T-helper 1 cell treated with Interleukin-12 subunit alpha and Interleukin-12 subunit beta and Interleukin-4 antibody, amounts not matched to agents 30 μg/mL and 1 μg/mL, for 36 hours (primary cell): ENCODE data around the gene NFIA.

ENCODE experiments used
- H3K27ac Mint-ChIP-seq: one replicate; pipeline ENCODE4 v1.8.0; 2021; ENCODE audit warnings: mild to moderate bottlenecking, mixed read lengths
- H3K27me3 Mint-ChIP-seq: one replicate; pipeline ENCODE4 v1.8.0; 2021; ENCODE audit warnings: low read depth, mixed read lengths
- H3K36me3 Mint-ChIP-seq: one replicate; pipeline ENCODE4 v1.8.0; 2021; ENCODE audit warnings: low read depth, mixed read lengths
- H3K4me1 Mint-ChIP-seq: one replicate; pipeline ENCODE4 v1.8.0; 2021; ENCODE audit warnings: low read depth, mixed read lengths
- H3K4me3 Mint-ChIP-seq: one replicate; pipeline ENCODE4 v1.8.0; 2021; ENCODE audit warnings: mild to moderate bottlenecking, moderate library complexity, mixed read lengths
- H3K9me3 Mint-ChIP-seq: one replicate; pipeline ENCODE4 v1.8.0; 2021; ENCODE audit warnings: mixed read lengths

The NFIA gene

GRCh38 chr1:61082311-61083012 lies at the start of gene NFIA:
NFIA (plus strand) TSS chr1:61082561.
- Mint-ChIP-seq H3K9me3 (no peaks in the 10 kb centered on the region), H3K4me3 (peak within 1 kb of the TSS; percentile 89), H3K4me1 (peaks cover 30% of the 10 kb centered on the region), H3K36me3 (peaks cover 5% of the 10 kb centered on the region), H3K27me3 (peaks cover 85% of the 10 kb centered on the region), H3K27ac (no peak within 1 kb of the TSS)

GRCh38 chr1:61035880-61036279 lies 46.5 kb upstream of the NFIA start:
- no peaks in the 10 kb centered on the region for H3K4me1 Mint-ChIP-seq
- no peaks in the 10 kb centered on the region for H3K9me3 Mint-ChIP-seq
- H3K27me3 Mint-ChIP-seq, result peaks cover 22% of the 10 kb centered on the region
- H3K27ac Mint-ChIP-seq, result no peak overlapping the region
- H3K36me3 Mint-ChIP-seq, result no peaks in the 10 kb centered on the region
- no peak overlapping the region for H3K4me3 Mint-ChIP-seq

GRCh38 chr1:61042466-61043009 lies 39.8 kb upstream of the NFIA start:
- H3K9me3 Mint-ChIP-seq, result no peaks in the 10 kb centered on the region
- H3K4me3 Mint-ChIP-seq, result no peak overlapping the region
- H3K27ac Mint-ChIP-seq, result no peak overlapping the region
- H3K36me3 Mint-ChIP-seq, result peaks cover 2% of the 10 kb centered on the region
- no peaks in the 10 kb centered on the region for H3K4me1 Mint-ChIP-seq
- H3K27me3 Mint-ChIP-seq, result peaks cover 69% of the 10 kb centered on the region

GRCh38 chr1:61043010-61043820 lies 39.1 kb upstream of the NFIA start:
- no peak overlapping the region for H3K4me3 Mint-ChIP-seq
- no peaks in the 10 kb centered on the region for H3K9me3 Mint-ChIP-seq
- H3K27ac Mint-ChIP-seq, result no peak overlapping the region
- peaks cover 2% of the 10 kb centered on the region for H3K36me3 Mint-ChIP-seq
- peaks cover 65% of the 10 kb centered on the region for H3K27me3 Mint-ChIP-seq
- H3K4me1 Mint-ChIP-seq, result no peaks in the 10 kb centered on the region

GRCh38 chr1:61046434-61046833 lies 35.9 kb upstream of the NFIA start:
- H3K4me3 Mint-ChIP-seq, result no peak overlapping the region
- peaks cover 2% of the 10 kb centered on the region for H3K36me3 Mint-ChIP-seq
- H3K9me3 Mint-ChIP-seq, result no peaks in the 10 kb centered on the region
- no peak overlapping the region for H3K27ac Mint-ChIP-seq
- peaks cover 55% of the 10 kb centered on the region for H3K27me3 Mint-ChIP-seq
- peaks cover 2% of the 10 kb centered on the region for H3K4me1 Mint-ChIP-seq

GRCh38 chr1:61047061-61047460 lies 35.3 kb upstream of the NFIA start:
- no peak overlapping the region for H3K27ac Mint-ChIP-seq
- H3K27me3 Mint-ChIP-seq, result peaks cover 58% of the 10 kb centered on the region
- H3K4me1 Mint-ChIP-seq, result peaks cover 4% of the 10 kb centered on the region
- peaks cover 2% of the 10 kb centered on the region for H3K36me3 Mint-ChIP-seq
- H3K4me3 Mint-ChIP-seq, result no peak overlapping the region
- H3K9me3 Mint-ChIP-seq, result no peaks in the 10 kb centered on the region

GRCh38 chr1:61049850-61050540 lies 32.4 kb upstream of the NFIA start:
- H3K27me3 Mint-ChIP-seq, result peaks cover 59% of the 10 kb centered on the region

GRCh38 chr1:61050541-61051442 lies 31.6 kb upstream of the NFIA start:
- Mint-ChIP-seq H3K27ac (no peak overlapping the region), H3K4me1 (peaks cover 19% of the 10 kb centered on the region), H3K36me3 (no peaks in the 10 kb centered on the region), H3K27me3 (peaks cover 63% of the 10 kb centered on the region), H3K4me3 (peak overlapping the region; percentile 78), H3K9me3 (no peaks in the 10 kb centered on the region)

More at GRCh38 chr1:61049850-61050540, 32.4 kb upstream of the NFIA start:
- H3K4me3 Mint-ChIP-seq, result peak overlapping the region; percentile 78
- H3K36me3 Mint-ChIP-seq, result no peaks in the 10 kb centered on the region
- no peak overlapping the region for H3K27ac Mint-ChIP-seq
- H3K4me1 Mint-ChIP-seq, result peaks cover 19% of the 10 kb centered on the region
- no peaks in the 10 kb centered on the region for H3K9me3 Mint-ChIP-seq

- Mint-ChIP-seq H3K9me3 (no peaks in the 10 kb centered on the region), H3K4me3 (peak overlapping the region; percentile 61), H3K36me3 (no peaks in the 10 kb centered on the region), H3K4me1 (peaks cover 19% of the 10 kb centered on the region), H3K27me3 (peaks cover 63% of the 10 kb centered on the region), H3K27ac (no peak overlapping the region)
Observed at GRCh38 chr1:61051443-61051718, 31.0 kb upstream of the NFIA start.

GRCh38 chr1:61051719-61052394 lies 30.5 kb upstream of the NFIA start:
- H3K27ac Mint-ChIP-seq, result no peak overlapping the region
- H3K36me3 Mint-ChIP-seq, result no peaks in the 10 kb centered on the region
- H3K4me1 Mint-ChIP-seq, result peaks cover 24% of the 10 kb centered on the region
- H3K27me3 Mint-ChIP-seq, result peaks cover 63% of the 10 kb centered on the region
- H3K4me3 Mint-ChIP-seq, result no peak overlapping the region
- H3K9me3 Mint-ChIP-seq, result no peaks in the 10 kb centered on the region

GRCh38 chr1:61052395-61053225 lies 29.8 kb upstream of the NFIA start:
- peaks cover 29% of the 10 kb centered on the region for H3K4me1 Mint-ChIP-seq
- H3K9me3 Mint-ChIP-seq, result no peaks in the 10 kb centered on the region
- H3K36me3 Mint-ChIP-seq, result no peaks in the 10 kb centered on the region
- peak overlapping the region; percentile 84 for H3K4me3 Mint-ChIP-seq
- H3K27ac Mint-ChIP-seq, result peak overlapping the region; percentile 41
- peaks cover 64% of the 10 kb centered on the region for H3K27me3 Mint-ChIP-seq

- peak overlapping the region; percentile 41 for H3K27ac Mint-ChIP-seq
- peaks cover 31% of the 10 kb centered on the region for H3K4me1 Mint-ChIP-seq
- peaks cover 71% of the 10 kb centered on the region for H3K27me3 Mint-ChIP-seq
- H3K36me3 Mint-ChIP-seq, result no peaks in the 10 kb centered on the region
- H3K9me3 Mint-ChIP-seq, result no peaks in the 10 kb centered on the region
- peak overlapping the region; percentile 84 for H3K4me3 Mint-ChIP-seq
Observed at GRCh38 chr1:61053226-61053711, 29.1 kb upstream of the NFIA start.
